ENCODE data around the gene NUCKS1.
A peak's percentile ranks its signal among the peaks of the same experiment; 100 is the strongest.
"Not testable (repeated sequence)": the region's sequence is repeated elsewhere in the genome, so short reads cannot be mapped to it uniquely, and the experiment has no call there.

Gene NUCKS1

DNA sequence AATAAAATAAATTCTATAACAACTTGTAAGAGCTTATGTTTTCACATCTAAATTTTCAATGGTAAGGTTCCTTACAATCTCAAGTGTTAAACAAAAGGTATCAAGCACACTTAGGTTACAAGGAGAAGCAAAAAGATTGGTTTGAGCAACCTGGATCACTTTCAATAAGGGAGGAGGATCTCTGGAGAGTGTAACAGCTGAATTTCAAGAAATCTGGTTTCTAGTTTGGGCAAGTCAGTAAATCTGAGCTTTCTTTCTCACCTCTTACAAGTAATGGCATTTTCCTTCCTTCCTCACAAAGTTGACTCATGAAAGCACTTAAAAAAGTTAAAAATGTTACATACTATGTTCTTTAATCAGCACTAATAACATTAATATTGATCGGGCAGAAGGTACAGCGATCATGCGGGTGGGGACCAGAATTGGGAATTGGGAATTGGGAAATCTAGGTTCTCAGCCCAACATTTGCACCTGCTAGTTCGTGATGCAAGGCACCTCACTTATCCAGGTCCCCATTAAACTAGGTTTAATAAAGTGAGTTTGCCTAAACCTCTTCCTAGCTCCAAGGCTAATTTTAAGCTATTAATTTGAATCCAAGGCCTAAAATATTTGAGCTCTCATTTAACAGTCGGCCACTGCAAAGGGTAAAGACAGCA is 3.1 kb downstream of the NUCKS1 start:
- FAIRE-seq: no peak
- no peak for DNase-seq (ENCODE audit: insufficient read length)
- TF ChIP-seq POLR2A (IDR thresholded peaks at IDR 0.05; ENCODE audit: low read depth, low read length) (no peak; the same call in 1 of the 2 replicates), POLR2AphosphoS5 (IDR thresholded peaks at IDR 0.05; ENCODE audit: low read depth, low read length) (peak; percentile 74; the same call in 1 of the 2 replicates), TAF1 (IDR thresholded peaks at IDR 0.05; ENCODE audit: borderline replicate concordance, low read depth, low read length) (no peak)

DNA sequence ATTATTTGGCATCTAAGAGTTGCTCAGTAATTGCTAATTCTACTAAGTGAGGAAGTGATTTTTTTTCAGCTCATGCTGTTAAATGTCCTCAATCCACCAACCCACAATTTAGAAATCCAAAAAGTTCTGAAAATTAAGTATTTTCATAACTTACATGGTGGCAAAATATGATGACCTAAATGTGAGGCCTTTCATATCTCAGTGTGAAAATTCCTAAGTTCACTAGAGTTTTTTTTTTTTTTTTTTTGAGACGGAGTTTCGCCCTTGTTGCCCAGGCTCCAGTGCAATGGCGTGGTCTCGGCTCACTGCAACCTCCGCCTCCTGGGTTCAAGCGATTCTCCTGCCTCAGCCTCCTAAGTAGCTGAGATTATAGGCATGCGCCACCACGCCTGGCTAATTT is 5.6 kb downstream of the NUCKS1 start:
- TF ChIP-seq POLR2AphosphoS5 (IDR thresholded peaks at IDR 0.05; ENCODE audit: low read depth, low read length) (no peak), POLR2A (IDR thresholded peaks at IDR 0.05; ENCODE audit: low read depth, low read length) (no peak), TAF1 (IDR thresholded peaks at IDR 0.05; ENCODE audit: borderline replicate concordance, low read depth, low read length) (no peak)
- FAIRE-seq (no peak), DNase-seq (ENCODE audit: insufficient read length) (no peak)

GRCh38 chr1:205743977-205744376 is 6.0 kb downstream of the NUCKS1 start:
- no peak for FAIRE-seq
- TF ChIP-seq POLR2AphosphoS5 (IDR thresholded peaks at IDR 0.05; ENCODE audit: low read depth, low read length): peak; percentile 58
- no peak for TF ChIP-seq TAF1 (IDR thresholded peaks at IDR 0.05; ENCODE audit: borderline replicate concordance, low read depth, low read length)
- 0 out of 2 replicates have a peak, but pooled peaks have one; percentile 20 for TF ChIP-seq POLR2A (IDR thresholded peaks at IDR 0.05; ENCODE audit: low read depth, low read length)

DNA sequence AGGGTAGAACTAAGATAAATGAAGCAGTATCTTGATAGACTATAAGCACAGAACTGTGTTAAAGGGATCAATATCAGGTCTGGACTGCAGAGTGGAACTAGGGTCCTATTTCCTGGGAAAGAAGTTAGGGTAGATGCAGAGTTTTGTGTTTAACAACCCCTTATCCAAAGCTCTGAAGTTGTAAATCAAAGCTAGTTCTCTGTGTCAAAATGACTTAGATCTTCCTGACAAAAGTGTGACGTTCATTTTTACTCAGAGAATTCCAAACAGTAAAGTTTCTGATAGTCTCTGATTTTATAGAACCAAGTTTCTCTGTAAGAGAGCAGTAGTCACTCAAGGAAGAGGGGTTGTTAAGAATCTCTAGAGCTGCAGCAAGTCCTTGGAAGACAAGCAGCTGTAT is 8.3 kb downstream of the NUCKS1 start:
- DNase-seq (ENCODE audit: insufficient read length): no peak
- TF ChIP-seq POLR2AphosphoS5 (IDR thresholded peaks at IDR 0.05; ENCODE audit: low read depth, low read length): no peak
- TF ChIP-seq TAF1 (IDR thresholded peaks at IDR 0.05; ENCODE audit: borderline replicate concordance, low read depth, low read length): no peak
- no peak for FAIRE-seq

More at GRCh38 chr1:205743977-205744376, 6.0 kb downstream of the NUCKS1 start:
- no peak for DNase-seq (ENCODE audit: insufficient read length)

- no peak for DNase-seq (ENCODE audit: insufficient read length)
- FAIRE-seq: peak; percentile 30
Measured at GRCh38 chr1:205739348-205740160, 10.4 kb downstream of the NUCKS1 start.

DNA sequence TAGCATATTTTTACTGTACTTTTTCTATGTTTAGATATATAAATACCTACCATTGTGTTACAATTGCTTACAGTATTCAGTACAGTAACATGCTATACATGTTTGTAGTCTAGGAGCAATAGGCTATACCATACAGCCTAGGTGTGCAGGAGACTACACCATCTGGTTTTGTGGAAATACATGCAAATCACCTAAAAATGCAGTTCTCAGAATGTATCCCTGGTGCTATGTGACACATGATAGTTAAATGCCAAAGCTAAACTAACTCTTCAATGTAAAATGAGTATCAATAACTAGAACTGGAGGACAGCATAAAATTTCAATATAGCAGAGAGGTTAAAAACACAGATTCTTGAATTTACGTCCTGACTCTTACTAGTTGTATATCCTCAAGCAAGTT is 14.8 kb downstream of the NUCKS1 start:
- TF ChIP-seq TAF1 (IDR thresholded peaks at IDR 0.05; ENCODE audit: borderline replicate concordance, low read depth, low read length) (no peak), POLR2A (IDR thresholded peaks at IDR 0.05; ENCODE audit: low read depth, low read length) (no peak), POLR2AphosphoS5 (IDR thresholded peaks at IDR 0.05; ENCODE audit: low read depth, low read length) (no peak)
- FAIRE-seq: no peak
- no peak for DNase-seq (ENCODE audit: insufficient read length)

More at GRCh38 chr1:205739348-205740160, 10.4 kb downstream of the NUCKS1 start:
- no peak for TF ChIP-seq POLR2A (IDR thresholded peaks at IDR 0.05; ENCODE audit: low read depth, low read length)
- TF ChIP-seq POLR2AphosphoS5 (IDR thresholded peaks at IDR 0.05; ENCODE audit: low read depth, low read length): no peak
- TF ChIP-seq TAF1 (IDR thresholded peaks at IDR 0.05; ENCODE audit: borderline replicate concordance, low read depth, low read length): no peak

GRCh38 chr1:205733438-205734175 is 16.4 kb downstream of the NUCKS1 start:
- no peak for DNase-seq (ENCODE audit: insufficient read length)
- TF ChIP-seq POLR2AphosphoS5 (IDR thresholded peaks at IDR 0.05; ENCODE audit: low read depth, low read length) (no peak), POLR2A (IDR thresholded peaks at IDR 0.05; ENCODE audit: low read depth, low read length) (no peak), TAF1 (IDR thresholded peaks at IDR 0.05; ENCODE audit: borderline replicate concordance, low read depth, low read length) (no peak)
- FAIRE-seq: no peak

- no peak for DNase-seq (ENCODE audit: insufficient read length)
- no peak for FAIRE-seq
- TF ChIP-seq POLR2A (IDR thresholded peaks at IDR 0.05; ENCODE audit: low read depth, low read length) (no peak), POLR2AphosphoS5 (IDR thresholded peaks at IDR 0.05; ENCODE audit: low read depth, low read length) (no peak), TAF1 (IDR thresholded peaks at IDR 0.05; ENCODE audit: borderline replicate concordance, low read depth, low read length) (no peak)
Measured at GRCh38 chr1:205729945-205730610, 19.9 kb downstream of the NUCKS1 start.

DNA sequence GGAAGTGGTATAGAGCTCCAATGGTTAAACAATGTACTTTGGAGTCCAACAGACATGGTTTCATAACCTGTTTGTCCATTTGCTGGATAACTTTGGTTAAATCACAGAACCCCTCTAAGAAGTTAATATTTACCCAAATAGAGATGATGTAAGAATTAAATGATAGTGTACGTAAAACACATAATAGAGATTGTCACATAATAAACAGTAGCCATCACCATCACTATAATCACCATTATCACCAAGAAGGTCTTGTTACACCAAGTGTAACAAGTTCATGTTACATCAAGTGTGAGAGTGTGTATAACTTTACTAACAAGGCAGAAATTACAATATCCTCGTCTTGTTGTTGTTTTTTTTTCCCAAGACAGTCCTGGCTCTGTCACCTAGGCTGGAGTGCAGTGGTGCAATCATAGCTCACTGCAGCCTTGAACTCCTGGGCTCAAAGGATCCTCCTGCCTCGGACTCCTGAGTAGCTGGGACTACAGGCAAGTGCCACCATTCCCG is 23.3 kb downstream of the NUCKS1 start:
- FAIRE-seq: no peak
- DNase-seq (ENCODE audit: insufficient read length): no peak
- TF ChIP-seq TAF1 (IDR thresholded peaks at IDR 0.05; ENCODE audit: borderline replicate concordance, low read depth, low read length): no peak
- no peak for TF ChIP-seq POLR2A (IDR thresholded peaks at IDR 0.05; ENCODE audit: low read depth, low read length)
- TF ChIP-seq POLR2AphosphoS5 (IDR thresholded peaks at IDR 0.05; ENCODE audit: low read depth, low read length): no peak

- no peak for DNase-seq (ENCODE audit: insufficient read length)
- FAIRE-seq: no peak
- TF ChIP-seq TAF1 (IDR thresholded peaks at IDR 0.05; ENCODE audit: borderline replicate concordance, low read depth, low read length) (no peak), POLR2AphosphoS5 (IDR thresholded peaks at IDR 0.05; ENCODE audit: low read depth, low read length) (no peak), POLR2A (IDR thresholded peaks at IDR 0.05; ENCODE audit: low read depth, low read length) (no peak)
Measured at GRCh38 chr1:205725514-205725913, 24.5 kb downstream of the NUCKS1 start.

- not testable (repeated sequence) for FAIRE-seq; DNase-seq (ENCODE audit: insufficient read length)
Measured at GRCh38 chr1:205720740-205721139, 29.2 kb downstream of the NUCKS1 start.

All from GM12892 (cell line).